ENCODE data around the gene PCDHA9.

DNA sequence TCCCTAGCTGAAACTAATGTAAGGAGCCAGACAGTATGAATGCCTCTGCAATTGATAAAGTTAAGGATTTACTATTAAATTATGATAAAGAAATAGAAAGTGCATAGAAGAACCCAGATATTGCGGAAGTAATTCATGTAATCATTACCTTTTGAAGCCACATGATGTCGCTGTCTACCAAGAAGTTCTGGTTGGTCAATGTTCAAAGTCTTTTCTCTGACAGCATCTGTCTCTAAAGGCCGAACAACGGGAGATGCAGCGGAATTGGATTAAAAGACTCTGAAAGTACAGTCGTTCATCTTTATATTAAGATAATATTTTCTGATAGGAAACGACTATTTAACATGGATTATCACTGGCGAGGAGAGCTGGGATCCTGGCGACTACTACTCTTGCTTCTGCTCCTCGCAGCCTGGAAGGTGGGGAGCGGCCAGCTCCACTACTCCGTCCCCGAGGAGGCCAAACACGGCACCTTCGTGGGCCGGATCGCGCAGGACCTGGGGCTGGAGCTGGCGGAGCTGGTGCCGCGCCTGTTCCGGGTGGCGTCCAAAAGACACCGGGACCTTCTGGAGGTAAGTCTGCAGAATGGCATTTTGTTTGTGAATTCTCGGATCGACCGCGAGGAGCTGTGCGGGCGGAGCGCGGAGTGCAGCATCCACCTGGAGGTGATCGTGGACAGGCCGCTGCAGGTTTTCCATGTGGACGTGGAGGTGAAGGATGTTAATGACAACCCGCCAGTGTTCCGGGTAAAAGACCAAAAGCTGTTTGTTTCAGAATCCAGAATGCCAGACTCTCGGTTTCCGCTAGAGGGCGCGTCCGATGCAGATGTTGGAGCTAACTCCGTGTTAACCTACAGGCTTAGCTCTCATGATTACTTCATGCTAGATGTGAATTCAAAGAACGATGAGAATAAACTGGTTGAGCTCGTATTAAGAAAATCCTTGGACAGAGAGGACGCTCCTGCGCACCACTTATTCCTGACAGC is 6.9 kb upstream of the PCDHA9 start, which contains the start of gene PCDHA8:
- TF ChIP-seq, protein P1, sequence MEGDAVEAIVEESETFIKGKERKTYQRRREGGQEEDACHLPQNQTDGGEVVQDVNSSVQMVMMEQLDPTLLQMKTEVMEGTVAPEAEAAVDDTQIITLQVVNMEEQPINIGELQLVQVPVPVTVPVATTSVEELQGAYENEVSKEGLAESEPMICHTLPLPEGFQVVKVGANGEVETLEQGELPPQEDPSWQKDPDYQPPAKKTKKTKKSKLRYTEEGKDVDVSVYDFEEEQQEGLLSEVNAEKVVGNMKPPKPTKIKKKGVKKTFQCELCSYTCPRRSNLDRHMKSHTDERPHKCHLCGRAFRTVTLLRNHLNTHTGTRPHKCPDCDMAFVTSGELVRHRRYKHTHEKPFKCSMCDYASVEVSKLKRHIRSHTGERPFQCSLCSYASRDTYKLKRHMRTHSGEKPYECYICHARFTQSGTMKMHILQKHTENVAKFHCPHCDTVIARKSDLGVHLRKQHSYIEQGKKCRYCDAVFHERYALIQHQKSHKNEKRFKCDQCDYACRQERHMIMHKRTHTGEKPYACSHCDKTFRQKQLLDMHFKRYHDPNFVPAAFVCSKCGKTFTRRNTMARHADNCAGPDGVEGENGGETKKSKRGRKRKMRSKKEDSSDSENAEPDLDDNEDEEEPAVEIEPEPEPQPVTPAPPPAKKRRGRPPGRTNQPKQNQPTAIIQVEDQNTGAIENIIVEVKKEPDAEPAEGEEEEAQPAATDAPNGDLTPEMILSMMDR (conservative IDR thresholded peaks at IDR 0.05; ENCODE audit: low read depth, low read length): peak; percentile 69
- no peak for TF ChIP-seq EZH2 (IDR thresholded peaks at IDR 0.05; ENCODE audit: low read length, unreplicated experiment)
